SK-N-MC (cell line): ENCODE data around the gene ATP6V0A1.

Source experiments
- DNase-seq: peaks from one replicate; pipeline ENCODE4 v3.0.0-alpha.2; 2011; ENCODE audit warnings: low read depth, low spot score
- H3K27ac ChIP-seq: fragments of 200-600 bp; sonication (generic); 2 replicates; pipeline ENCODE4 v1.5.1; 2016; ENCODE audit warnings: mixed run types
- H3K36me3 ChIP-seq: fragments of 200-600 bp; sonication (generic); 2 replicates; pipeline ENCODE4 v1.6.1; 2017; ENCODE audit warnings: antibody characterized with exemption, low read length, mixed read lengths; ENCODE audit not compliant: insufficient read depth
- H3K4me3 ChIP-seq: fragments of 200-600 bp; sonication (generic); 2 replicates; pipeline ENCODE4 v1.5.1; 2016
- H3K9ac ChIP-seq: fragments of 200-600 bp; sonication (generic); 2 replicates; pipeline ENCODE4 v1.8.0; 2017; ENCODE audit warnings: mixed run types, mixed read lengths; ENCODE audit not compliant: insufficient read length
- H3K9me3 ChIP-seq: fragments of 200-600 bp; sonication (generic); 2 replicates; pipeline ENCODE4 v1.6.1; 2017; ENCODE audit warnings: low read depth, mild to moderate bottlenecking, antibody characterized with exemption, low read length, moderate library complexity, mixed read lengths
- EZH2 ChIP-seq: fragments of 200-600 bp; sonication (generic); IDR thresholded peaks from one replicate; pipeline ENCODE4 v1.6.1; 2017; ENCODE audit warnings: antibody characterized with exemption
- FOXP2 ChIP-seq: optimal IDR thresholded peaks from 2 replicates; pipeline ENCODE3; 2011; ENCODE audit warnings: mild to moderate bottlenecking, moderate library complexity; ENCODE audit not compliant: insufficient read depth; ENCODE audit errors: extremely low read length, control extremely low read depth
- POLR2AphosphoS5 ChIP-seq: IDR thresholded peaks from 2 replicates; pipeline ENCODE4 v1.6.1; 2012; ENCODE audit warnings: mild to moderate bottlenecking, low read depth, low read length, borderline replicate concordance

The ATP6V0A1 gene

GRCh38 chr17:42512733-42513251 lies 54.1 kb downstream of the ATP6V0A1 start:
- Histone ChIP-seq H3K9me3 (no peaks in the 10 kb centered on the region), H3K4me3 (no peak overlapping the region), H3K36me3 (no peaks in the 10 kb centered on the region), H3K9ac (no peak overlapping the region), H3K27ac (no peak overlapping the region)
- no peak for TF ChIP-seq POLR2AphosphoS5
- TF ChIP-seq EZH2, result no peak
- TF ChIP-seq FOXP2, result no peak
- no peak for DNase-seq

DNA sequence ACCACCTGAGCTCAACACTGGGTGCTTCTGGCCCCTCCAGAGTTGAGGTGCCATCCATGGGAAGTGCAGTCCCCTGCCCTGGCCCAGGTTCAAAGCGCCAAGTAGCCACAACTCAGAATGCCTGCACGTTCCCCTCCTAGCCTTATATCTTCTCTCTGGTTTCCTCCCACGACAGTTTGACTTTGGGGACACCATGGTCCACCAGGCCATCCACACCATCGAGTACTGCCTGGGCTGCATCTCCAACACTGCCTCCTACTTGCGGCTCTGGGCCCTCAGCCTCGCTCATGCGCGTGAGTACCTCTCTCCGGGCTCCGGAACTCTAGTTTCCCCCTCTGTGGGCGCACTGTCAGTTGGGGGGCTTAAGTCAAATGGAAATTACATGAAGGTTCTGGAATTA lies 55.0 kb downstream of the ATP6V0A1 start:
- no peak for TF ChIP-seq EZH2
- no peak for TF ChIP-seq FOXP2
- TF ChIP-seq POLR2AphosphoS5, result no peak

GRCh38 chr17:42514279-42514678 lies 55.6 kb downstream of the ATP6V0A1 start:
- H3K4me3 ChIP-seq, result no peak overlapping the region
- DNase-seq, result no peak
- no peak overlapping the region for H3K9ac ChIP-seq
- H3K9me3 ChIP-seq, result no peaks in the 10 kb centered on the region
- no peak overlapping the region for H3K27ac ChIP-seq
- no peaks in the 10 kb centered on the region for H3K36me3 ChIP-seq
- TF ChIP-seq FOXP2 (no peak), EZH2 (no peak), POLR2AphosphoS5 (no peak)

More for the DNA sequence above, 55.0 kb downstream of the ATP6V0A1 start:
- H3K9me3 ChIP-seq, result no peaks in the 10 kb centered on the region
- no peaks in the 10 kb centered on the region for H3K36me3 ChIP-seq
- H3K27ac ChIP-seq, result no peak overlapping the region
- no peak for DNase-seq
- H3K4me3 ChIP-seq, result no peak overlapping the region
- no peak overlapping the region for H3K9ac ChIP-seq

- H3K36me3 ChIP-seq, result no peaks in the 10 kb centered on the region
- no peak overlapping the region for H3K9ac ChIP-seq
- no peak overlapping the region for H3K27ac ChIP-seq
- no peak for DNase-seq
- no peak for TF ChIP-seq EZH2
- TF ChIP-seq FOXP2, result no peak
- no peak for TF ChIP-seq POLR2AphosphoS5
- H3K9me3 ChIP-seq, result no peaks in the 10 kb centered on the region
- H3K4me3 ChIP-seq, result no peak overlapping the region
Measured at GRCh38 chr17:42514867-42515266, 56.2 kb downstream of the ATP6V0A1 start.

- TF ChIP-seq EZH2, result no peak
- TF ChIP-seq FOXP2, result no peak
- TF ChIP-seq POLR2AphosphoS5, result no peak
- Histone ChIP-seq H3K9ac (no peak overlapping the region), H3K4me3 (no peak overlapping the region), H3K27ac (no peak overlapping the region), H3K9me3 (no peaks in the 10 kb centered on the region), H3K36me3 (no peaks in the 10 kb centered on the region)
- peak; percentile 14 for DNase-seq
Measured at GRCh38 chr17:42517516-42517915, 58.8 kb downstream of the ATP6V0A1 start.

GRCh38 chr17:42518046-42518754 lies 59.5 kb downstream of the ATP6V0A1 start:
- DNase-seq, result no peak
- no peak for TF ChIP-seq EZH2
- H3K9me3 ChIP-seq, result no peaks in the 10 kb centered on the region
- no peak overlapping the region for H3K27ac ChIP-seq
- no peak overlapping the region for H3K4me3 ChIP-seq
- H3K36me3 ChIP-seq, result no peaks in the 10 kb centered on the region
- no peak overlapping the region for H3K9ac ChIP-seq

- Histone ChIP-seq H3K27ac (peak overlapping the region; percentile 32), H3K9me3 (no peaks in the 10 kb centered on the region), H3K36me3 (no peaks in the 10 kb centered on the region), H3K4me3 (no peak overlapping the region), H3K9ac (peak overlapping the region; percentile 34)
- no peak for TF ChIP-seq FOXP2
- no peak for TF ChIP-seq POLR2AphosphoS5
- TF ChIP-seq EZH2, result no peak
- no peak for DNase-seq
Measured at GRCh38 chr17:42518755-42519545, 60.3 kb downstream of the ATP6V0A1 start.
